ENCODE results near the gene TCTA.

TCTA gene

GRCh38 chr3:49454898-49455681 is 42.9 kb downstream of the TCTA start:
- no peak for TF ChIP-seq CTCF (IDR thresholded peaks at IDR 0.05; ENCODE audit: borderline replicate concordance, control extremely low read depth, extremely low read depth, insufficient read depth, missing control alignments)

GRCh38 chr3:49456466-49456865 is 44.2 kb downstream of the TCTA start:
- in situ Hi-C loops (cut with MboI; ENCODE audit: low sequenced_read_pairs, unreplicated experiment): no loop called here
- TF ChIP-seq CTCF (IDR thresholded peaks at IDR 0.05; ENCODE audit: borderline replicate concordance, control extremely low read depth, extremely low read depth, insufficient read depth, missing control alignments): no peak
- DNase-seq (ENCODE audit: low spot score): no peak

More at GRCh38 chr3:49454898-49455681, 42.9 kb downstream of the TCTA start:
- DNase-seq (ENCODE audit: low spot score): no peak
- in situ Hi-C loops (cut with MboI; ENCODE audit: low sequenced_read_pairs, unreplicated experiment): no loop called here

- in situ Hi-C loops (cut with MboI; ENCODE audit: low sequenced_read_pairs, unreplicated experiment): no loop called here
- no peak for TF ChIP-seq CTCF (IDR thresholded peaks at IDR 0.05; ENCODE audit: borderline replicate concordance, control extremely low read depth, extremely low read depth, insufficient read depth, missing control alignments)
- DNase-seq (ENCODE audit: low spot score): no peak
Measured at GRCh38 chr3:49460188-49460890, 48.1 kb downstream of the TCTA start.

GRCh38 chr3:49460956-49461355 is 48.7 kb downstream of the TCTA start:
- in situ Hi-C loops (cut with MboI; ENCODE audit: low sequenced_read_pairs, unreplicated experiment): no loop called here
- TF ChIP-seq CTCF (IDR thresholded peaks at IDR 0.05; ENCODE audit: borderline replicate concordance, control extremely low read depth, extremely low read depth, insufficient read depth, missing control alignments): no peak
- DNase-seq (ENCODE audit: low spot score): no peak

- in situ Hi-C loops (cut with MboI; ENCODE audit: low sequenced_read_pairs, unreplicated experiment): no loop called here
- peak; percentile 41 for DNase-seq (ENCODE audit: low spot score)
- no peak for TF ChIP-seq CTCF (IDR thresholded peaks at IDR 0.05; ENCODE audit: borderline replicate concordance, control extremely low read depth, extremely low read depth, insufficient read depth, missing control alignments)
Measured at GRCh38 chr3:49461443-49462171, 49.4 kb downstream of the TCTA start.

GRCh38 chr3:49462222-49462621 is 50.0 kb downstream of the TCTA start:
- no peak for TF ChIP-seq CTCF (IDR thresholded peaks at IDR 0.05; ENCODE audit: borderline replicate concordance, control extremely low read depth, extremely low read depth, insufficient read depth, missing control alignments)
- no peak for DNase-seq (ENCODE audit: low spot score)
- in situ Hi-C loops (cut with MboI; ENCODE audit: low sequenced_read_pairs, unreplicated experiment): no loop called here

All from GM13976 (cell line).